K562 treated with DMSO at 1 percent for 24 hours (cell line): ENCODE results near the gene FAM156A. TPM values are rescaled to one million over a fixed set of nuclear protein-coding genes. Genes with fewer than 3 reads are reported as not detected.

ENCODE experiments used
- total RNA-seq: library from RNA; unstranded; fragments of 300-600 nt; gene quantifications from 2 replicates; pipeline ENCODE4 v1.2.3, GENCODE V29; 2022; ENCODE audit warnings: low read depth; ENCODE audit not compliant: insufficient read depth

Gene FAM156A
- total RNA-seq = 4.8 and 4.9 TPM in 2 replicates

GRCh38 chrX:52958113-52958959 is at the start of gene FAM156A:
Gene FAM156A (minus strand): TSS chrX:52958518. CDS start chrX:52948588, 9,930 bp downstream.

Other genes with a start within 250 kb of the FAM156A start
- 43.4 and 75.0 TPM in 2 replicates for gene SSX2B, start 207.3 kb downstream of the FAM156A start, total RNA-seq
- not detected in 2 replicates for gene SPANXN5, start 161.1 kb downstream of the FAM156A start, total RNA-seq
- gene XAGE5, start 147.2 kb downstream of the FAM156A start, total RNA-seq = not detected in 2 replicates
- gene XAGE3, start 90.4 kb downstream of the FAM156A start, total RNA-seq = not detected in 2 replicates
- 12.7 and 14.6 TPM in 2 replicates for gene FAM156B, start 61.2 kb downstream of the FAM156A start, total RNA-seq
- gene GPR173, start 90.3 kb upstream of the FAM156A start, total RNA-seq = not detected in 2 replicates
- 14.5 and 16.1 TPM in 2 replicates for gene TSPYL2, start 123.8 kb upstream of the FAM156A start, total RNA-seq
- 0.73 and 0.74 TPM in 2 replicates for gene KANTR, start 135.6 kb upstream of the FAM156A start, total RNA-seq